Neural crest cell (in vitro differentiated cells): ENCODE measurements around the gene RHOC. TPM values are rescaled to one million over a fixed set of nuclear protein-coding genes. Genes with fewer than 3 reads are reported as not detected.

Source experiments
- DNase-seq: peaks from one replicate; pipeline ENCODE4 v3.0.0; 2021; ENCODE audit warnings: low read depth, mixed read lengths, low spot score
- H3K27ac Mint-ChIP-seq: one replicate; pipeline ENCODE4 v1.8.0; 2021; ENCODE audit warnings: mild to moderate bottlenecking, mixed read lengths; ENCODE audit not compliant: unreplicated experiment
- H3K27me3 Mint-ChIP-seq: 2 replicates; pipeline ENCODE4 v1.8.0; 2021; ENCODE audit warnings: low read depth, mild to moderate bottlenecking, mixed read lengths
- H3K36me3 Mint-ChIP-seq: 2 replicates; pipeline ENCODE4 v1.8.0; 2021; ENCODE audit warnings: low read depth, mild to moderate bottlenecking, mixed read lengths
- H3K4me1 Mint-ChIP-seq: 2 replicates; pipeline ENCODE4 v1.8.0; 2021; ENCODE audit warnings: mixed read lengths
- H3K4me3 Mint-ChIP-seq: one replicate; pipeline ENCODE4 v1.8.0; 2021; ENCODE audit warnings: mild to moderate bottlenecking, mixed read lengths
- H3K9me3 Mint-ChIP-seq: 2 replicates; pipeline ENCODE4 v1.8.0; 2021; ENCODE audit warnings: mixed read lengths
- total RNA-seq: library from RNA; stranded (reverse); gene quantifications from 2 replicates; pipeline ENCODE4 v1.2.1, GENCODE V29; 2021
- TF ChIP-seq, protein P1 (sequence below): fragments of 200-600 bp; sonication (generic); conservative IDR thresholded peaks from 2 replicates; pipeline ENCODE4 v1.5.0; 2021; ENCODE audit warnings: antibody characterized with exemption, mild to moderate bottlenecking

The RHOC gene
- total RNA-seq, 1 donor from 2014 or later: 125 TPM

DNA sequence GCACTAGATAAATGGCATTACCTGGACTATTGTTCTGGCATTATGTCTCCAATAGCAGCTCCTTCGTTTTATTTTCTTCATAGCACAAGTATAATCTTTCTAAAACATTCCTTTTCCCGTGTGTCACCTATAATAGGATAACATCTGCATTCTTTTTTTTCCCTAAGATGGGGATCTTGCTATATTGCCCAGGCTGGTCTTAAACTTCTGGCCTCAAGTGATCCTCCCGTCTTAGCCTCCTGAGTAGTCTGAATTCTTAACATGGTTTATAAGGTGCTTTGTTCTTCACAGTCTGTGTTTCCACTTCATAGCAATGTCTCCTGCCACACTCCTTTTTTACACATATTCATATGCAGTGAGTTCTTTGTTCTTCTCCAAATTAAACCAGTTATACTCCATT lies 41.1 kb downstream of the RHOC start:
- Mint-ChIP-seq H3K27me3 (no peaks in the 10 kb centered on the region), H3K9me3 (no peaks in the 10 kb centered on the region), H3K27ac (no peak overlapping the region), H3K36me3 (peaks cover 23% of the 10 kb centered on the region), H3K4me1 (no peaks in the 10 kb centered on the region), H3K4me3 (no peak overlapping the region)
- TF ChIP-seq, protein P1, sequence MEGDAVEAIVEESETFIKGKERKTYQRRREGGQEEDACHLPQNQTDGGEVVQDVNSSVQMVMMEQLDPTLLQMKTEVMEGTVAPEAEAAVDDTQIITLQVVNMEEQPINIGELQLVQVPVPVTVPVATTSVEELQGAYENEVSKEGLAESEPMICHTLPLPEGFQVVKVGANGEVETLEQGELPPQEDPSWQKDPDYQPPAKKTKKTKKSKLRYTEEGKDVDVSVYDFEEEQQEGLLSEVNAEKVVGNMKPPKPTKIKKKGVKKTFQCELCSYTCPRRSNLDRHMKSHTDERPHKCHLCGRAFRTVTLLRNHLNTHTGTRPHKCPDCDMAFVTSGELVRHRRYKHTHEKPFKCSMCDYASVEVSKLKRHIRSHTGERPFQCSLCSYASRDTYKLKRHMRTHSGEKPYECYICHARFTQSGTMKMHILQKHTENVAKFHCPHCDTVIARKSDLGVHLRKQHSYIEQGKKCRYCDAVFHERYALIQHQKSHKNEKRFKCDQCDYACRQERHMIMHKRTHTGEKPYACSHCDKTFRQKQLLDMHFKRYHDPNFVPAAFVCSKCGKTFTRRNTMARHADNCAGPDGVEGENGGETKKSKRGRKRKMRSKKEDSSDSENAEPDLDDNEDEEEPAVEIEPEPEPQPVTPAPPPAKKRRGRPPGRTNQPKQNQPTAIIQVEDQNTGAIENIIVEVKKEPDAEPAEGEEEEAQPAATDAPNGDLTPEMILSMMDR: no peak
- DNase-seq: no peak

DNA sequence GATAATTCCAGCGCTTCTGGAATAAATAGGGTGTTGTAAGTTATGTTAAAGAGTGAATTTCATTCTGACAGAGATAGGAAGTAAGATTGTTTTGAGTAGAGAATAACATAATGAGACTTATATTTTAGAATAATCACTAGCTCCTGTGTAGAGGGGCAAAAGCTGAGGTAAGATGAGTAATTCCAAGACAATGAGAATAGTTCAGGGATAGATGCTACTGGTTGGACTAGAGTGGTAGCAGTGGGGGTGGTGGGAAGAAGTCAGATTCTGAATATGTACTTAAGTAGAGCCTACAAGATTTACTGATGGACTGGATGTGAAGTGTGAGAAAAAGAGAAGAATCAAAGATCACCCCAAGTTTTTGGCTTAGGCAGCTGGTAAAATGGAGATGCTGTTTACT lies 55.7 kb downstream of the RHOC start:
- Mint-ChIP-seq H3K27me3 (no peaks in the 10 kb centered on the region), H3K36me3 (peaks cover 19% of the 10 kb centered on the region), H3K4me3 (no peak overlapping the region), H3K4me1 (no peaks in the 10 kb centered on the region), H3K27ac (no peak overlapping the region), H3K9me3 (no peaks in the 10 kb centered on the region)
- TF ChIP-seq, protein P1: no peak
- no peak for DNase-seq

Other genes with a start within 250 kb of the RHOC start
- gene WNT2B, start 198.2 kb downstream of the RHOC start, total RNA-seq: 1.3 and 1.5 TPM in 2 replicates
- 20.4 and 24.8 TPM in 2 replicates for gene ST7L, start 88.0 kb downstream of the RHOC start, total RNA-seq
- gene CAPZA1, start 87.3 kb downstream of the RHOC start, total RNA-seq: 130 and 131 TPM in 2 replicates
- gene MOV10, start 32.5 kb downstream of the RHOC start, total RNA-seq: 74.9 and 77.2 TPM in 2 replicates
- gene PPM1J, start 8.2 kb upstream of the RHOC start, total RNA-seq: 1.1 and 1.4 TPM in 2 replicates
- 113 and 130 TPM in 2 replicates for gene SLC16A1, start 249.1 kb upstream of the RHOC start, total RNA-seq